Measurements from ENCODE around the gene ARID1B. TPM values are rescaled to one million over a fixed set of nuclear protein-coding genes. Genes with fewer than 3 reads are reported as not detected.

ARID1B gene
- total and polyA plus RNA-seq, 12 donors: 13.3 to 85.6 (median 50.9) TPM

DNA sequence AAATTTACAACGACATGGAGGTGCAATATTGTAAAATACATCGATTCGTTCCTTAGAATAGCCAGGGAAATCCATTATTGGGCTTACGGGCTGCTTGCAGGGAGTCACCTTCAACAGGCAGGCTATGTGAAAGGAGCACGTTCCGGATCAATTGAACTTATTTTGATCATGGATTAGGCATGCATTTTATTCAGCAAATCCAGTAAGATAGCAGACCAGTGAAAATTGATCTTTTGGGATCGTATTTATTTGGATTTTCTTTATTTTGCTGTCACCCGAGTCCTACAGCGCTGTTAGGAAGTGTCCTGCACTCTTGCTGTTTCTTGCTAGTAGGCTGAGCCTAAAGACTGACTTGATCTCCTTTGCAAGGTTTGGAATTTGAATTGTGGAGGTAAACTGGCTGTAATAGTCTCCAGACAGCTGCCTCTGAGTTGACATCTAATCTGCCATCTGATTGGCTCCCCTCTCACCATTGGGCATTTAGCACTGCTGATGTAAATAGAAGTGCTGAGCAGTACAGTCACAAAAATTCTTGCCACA lies 3.0 kb downstream of the ARID1B start:
- intact Hi-C loops (cut with DNase I): no loop called here
- peak overlapping the region in 3 of 4 donors; percentile 28 to 98 (median 75) for H3K4me3 ChIP-seq
- 0 to 1% (median 1%) methylated on average over 9 of the region's 9 CpGs for WGBS, 4 donors
- H3K9me3 ChIP-seq (replicated peaks in 1 of 3): no peaks in the 10 kb centered on the region
- no peaks in the 10 kb centered on the region for H3K27me3 ChIP-seq
- H3K27ac ChIP-seq: peak overlapping the region; percentile 43 to 98 (median 96)
- peaks cover 32 to 55% of the 10 kb centered on the region in 2 donors for H3K4me1 ChIP-seq (replicated peaks in 1 of 2)
- H3K36me3 ChIP-seq (replicated peaks in 1 of 2): no peaks in the 10 kb centered on the region
- peak; percentile 51 to 83 (median 67) for DNase-seq
- peak in 1 of 2 donors; percentile 87 for TF ChIP-seq POLR2A (IDR thresholded peaks at IDR 0.05)
- TF ChIP-seq, protein P1, sequence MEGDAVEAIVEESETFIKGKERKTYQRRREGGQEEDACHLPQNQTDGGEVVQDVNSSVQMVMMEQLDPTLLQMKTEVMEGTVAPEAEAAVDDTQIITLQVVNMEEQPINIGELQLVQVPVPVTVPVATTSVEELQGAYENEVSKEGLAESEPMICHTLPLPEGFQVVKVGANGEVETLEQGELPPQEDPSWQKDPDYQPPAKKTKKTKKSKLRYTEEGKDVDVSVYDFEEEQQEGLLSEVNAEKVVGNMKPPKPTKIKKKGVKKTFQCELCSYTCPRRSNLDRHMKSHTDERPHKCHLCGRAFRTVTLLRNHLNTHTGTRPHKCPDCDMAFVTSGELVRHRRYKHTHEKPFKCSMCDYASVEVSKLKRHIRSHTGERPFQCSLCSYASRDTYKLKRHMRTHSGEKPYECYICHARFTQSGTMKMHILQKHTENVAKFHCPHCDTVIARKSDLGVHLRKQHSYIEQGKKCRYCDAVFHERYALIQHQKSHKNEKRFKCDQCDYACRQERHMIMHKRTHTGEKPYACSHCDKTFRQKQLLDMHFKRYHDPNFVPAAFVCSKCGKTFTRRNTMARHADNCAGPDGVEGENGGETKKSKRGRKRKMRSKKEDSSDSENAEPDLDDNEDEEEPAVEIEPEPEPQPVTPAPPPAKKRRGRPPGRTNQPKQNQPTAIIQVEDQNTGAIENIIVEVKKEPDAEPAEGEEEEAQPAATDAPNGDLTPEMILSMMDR (IDR thresholded peaks at IDR 0.05): no peak

DNA sequence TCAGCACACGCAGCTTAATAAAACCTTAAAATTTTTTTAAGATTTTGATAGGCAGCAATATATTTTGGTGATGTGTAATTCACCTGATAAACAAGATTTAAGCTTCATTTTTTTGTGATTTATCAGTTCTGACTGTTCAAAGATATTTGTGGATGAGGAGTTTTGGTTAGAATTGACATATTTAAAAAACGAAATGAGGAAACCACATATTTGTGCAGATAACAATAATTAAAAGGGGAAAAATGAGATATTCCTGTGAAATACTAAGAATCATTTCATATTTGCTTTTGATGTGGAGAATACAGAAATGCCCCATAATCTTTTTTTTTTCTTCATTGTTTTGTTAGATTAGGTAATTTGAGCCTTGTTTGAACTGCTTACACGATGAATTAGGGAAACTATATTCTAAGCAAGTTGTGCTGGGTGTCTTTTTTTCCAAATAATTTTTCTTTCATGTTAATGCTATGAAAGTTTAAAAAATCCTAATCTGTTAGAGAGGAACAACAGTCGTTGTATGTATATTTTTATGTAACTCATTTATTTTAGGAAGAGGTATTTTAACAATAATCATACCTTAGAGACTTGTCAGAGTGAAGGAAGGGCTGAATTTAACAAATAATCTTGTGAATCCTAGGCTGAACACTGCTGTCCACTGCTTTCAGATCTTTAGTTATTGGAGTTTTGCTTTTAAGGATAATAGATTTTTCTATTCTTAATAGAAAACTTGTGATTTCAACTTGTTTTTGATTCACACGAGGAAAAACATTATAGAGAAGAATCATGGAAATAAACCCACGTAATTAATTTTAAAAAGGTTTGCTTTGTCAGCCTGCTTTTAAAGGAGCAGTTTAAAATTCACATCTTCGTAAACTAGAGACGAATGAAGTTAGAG lies 4.0 kb downstream of the ARID1B start:
- Histone ChIP-seq H3K9me3 (replicated peaks in 1 of 3) (no peaks in the 10 kb centered on the region), H3K36me3 (replicated peaks in 1 of 2) (no peaks in the 10 kb centered on the region), H3K4me1 (replicated peaks in 1 of 2) (peaks cover 26 to 46% of the 10 kb centered on the region in 2 donors), H3K4me3 (peak overlapping the region in 2 of 4 donors; percentile 0 to 98), H3K27ac (peak overlapping the region; percentile 23 to 98 (median 96)), H3K27me3 (no peaks in the 10 kb centered on the region)
- intact Hi-C loops (cut with DNase I): no loop called here
- no peak for DNase-seq
- TF ChIP-seq, protein P1 (IDR thresholded peaks at IDR 0.05): no peak
- no peak for TF ChIP-seq POLR2A (IDR thresholded peaks at IDR 0.05)
- 6 to 12% (median 9%) methylated on average over 8 of the region's 8 CpGs for WGBS, 4 donors

DNA sequence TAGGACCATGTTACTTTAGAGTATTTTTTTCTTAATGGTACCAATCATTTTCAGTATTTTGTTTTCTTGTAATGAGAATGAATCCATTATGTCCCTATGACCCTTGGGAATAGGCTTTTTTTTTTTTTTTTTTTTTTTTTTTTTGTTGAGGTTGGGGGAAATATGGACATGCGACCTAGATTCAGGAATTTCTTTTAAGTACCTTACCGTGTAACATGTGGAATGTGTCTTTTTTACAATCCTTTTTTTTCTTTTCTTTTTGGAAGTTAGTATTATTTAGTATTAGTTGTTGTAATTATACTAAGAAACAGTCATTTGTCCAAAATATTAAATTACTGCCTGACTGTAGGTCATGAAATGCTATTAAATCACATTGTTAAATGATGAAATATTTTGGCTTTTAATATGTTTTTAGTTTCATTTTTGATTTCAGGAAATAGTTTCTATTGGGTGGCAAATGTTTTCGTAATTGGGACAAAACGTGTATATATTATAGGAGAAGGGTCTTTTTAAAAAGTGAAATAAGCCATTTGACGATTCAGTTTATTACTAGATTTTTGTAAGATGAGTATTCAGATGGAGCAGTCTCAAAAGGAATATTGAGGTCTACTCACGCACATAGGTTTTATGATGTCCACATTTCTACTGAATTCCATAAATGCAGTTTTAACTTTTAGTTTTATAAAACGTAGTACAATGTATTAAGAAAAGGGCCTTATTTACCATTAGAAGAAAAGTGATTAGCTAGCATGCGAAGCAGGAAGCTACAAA lies 4.9 kb downstream of the ARID1B start:
- Histone ChIP-seq H3K4me3 (peak overlapping the region in 2 of 4 donors; percentile 0 to 98), H3K27ac (peak overlapping the region; percentile 27 to 98 (median 67)), H3K36me3 (replicated peaks in 1 of 2) (no peaks in the 10 kb centered on the region), H3K27me3 (no peaks in the 10 kb centered on the region), H3K4me1 (replicated peaks in 1 of 2) (peaks cover 22 to 45% of the 10 kb centered on the region in 2 donors), H3K9me3 (replicated peaks in 1 of 3) (no peaks in the 10 kb centered on the region)
- WGBS, 4 donors: 12 to 16% (median 15%) methylated on average over 8 of the region's 8 CpGs
- no peak for DNase-seq
- TF ChIP-seq POLR2A (IDR thresholded peaks at IDR 0.05): no peak
- TF ChIP-seq, protein P1 (IDR thresholded peaks at IDR 0.05): no peak
- intact Hi-C loops (cut with DNase I): no loop called here

All from adrenal gland (tissue), 12 donors.